Ishikawa (cell line): Measurements from ENCODE around the gene PSMD2.
A peak's percentile ranks its signal among the peaks of the same experiment; 100 is the strongest.

Source experiments
- CEBPB ChIP-seq: IDR thresholded peaks from 2 replicates; pipeline ENCODE4 v1.6.1; 2012
- CREB1 ChIP-seq: IDR thresholded peaks from 2 replicates; pipeline ENCODE4 v1.6.1; 2012; ENCODE audit warnings: low read depth
- EGR1 ChIP-seq: IDR thresholded peaks from 2 replicates; pipeline ENCODE4 v1.6.1; 2012
- EP300 ChIP-seq: IDR thresholded peaks from 2 replicates; pipeline ENCODE4 v1.6.1; 2012; ENCODE audit warnings: borderline replicate concordance
- FOXM1 ChIP-seq: IDR thresholded peaks from 2 replicates; pipeline ENCODE4 v1.6.1; 2012; ENCODE audit warnings: low read depth, borderline replicate concordance
- NFIC ChIP-seq: IDR thresholded peaks from 2 replicates; pipeline ENCODE4 v1.6.1; 2012
- RAD21 ChIP-seq: IDR thresholded peaks from 2 replicates; pipeline ENCODE4 v1.6.1; 2012; ENCODE audit warnings: low read depth
- TAF1 ChIP-seq: IDR thresholded peaks from 2 replicates; pipeline ENCODE4 v1.6.1; 2012; ENCODE audit warnings: low read depth, mild to moderate bottlenecking
- TCF12 ChIP-seq: IDR thresholded peaks from 2 replicates; pipeline ENCODE4 v1.6.1; 2012; ENCODE audit warnings: low read depth
- TEAD4 ChIP-seq: IDR thresholded peaks from 2 replicates; pipeline ENCODE4 v1.6.1; 2012
- YY1 ChIP-seq: IDR thresholded peaks from 2 replicates; pipeline ENCODE4 v1.6.1; 2012; ENCODE audit warnings: low read depth
- ZBTB7A ChIP-seq: IDR thresholded peaks from 2 replicates; pipeline ENCODE4 v1.6.1; 2012; ENCODE audit warnings: low read depth
- TF ChIP-seq, protein P1 (sequence below): IDR thresholded peaks from 2 replicates; pipeline ENCODE4 v1.6.1; 2012
- TF ChIP-seq, protein P2 (sequence below): IDR thresholded peaks from 2 replicates; pipeline ENCODE4 v1.6.1; 2012
- TF ChIP-seq, protein P3 (sequence below): IDR thresholded peaks from 2 replicates; pipeline ENCODE4 v1.6.1; 2012; ENCODE audit warnings: low read depth, mild to moderate bottlenecking

PSMD2 gene

DNA sequence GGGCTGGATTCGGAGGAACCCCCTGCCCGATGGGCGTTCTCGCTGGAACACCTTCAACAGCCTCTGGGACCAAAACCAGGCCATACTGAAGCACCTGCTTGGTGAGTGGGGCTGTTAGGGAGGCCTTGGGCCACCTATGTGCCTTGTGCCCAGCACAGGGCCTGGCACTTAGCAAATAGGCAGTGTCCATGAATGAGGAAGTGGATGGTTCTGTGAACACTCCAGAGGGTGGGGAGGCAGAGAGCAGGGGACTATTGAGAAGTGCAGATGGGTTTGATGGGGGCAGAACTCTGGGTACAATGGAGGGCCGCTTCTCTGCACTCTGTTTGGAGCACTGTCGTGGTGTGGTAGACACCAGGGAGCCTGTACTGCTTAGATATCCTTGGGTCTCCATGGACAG, 21.7 kb upstream of the PSMD2 start:
- TF ChIP-seq, protein P1, sequence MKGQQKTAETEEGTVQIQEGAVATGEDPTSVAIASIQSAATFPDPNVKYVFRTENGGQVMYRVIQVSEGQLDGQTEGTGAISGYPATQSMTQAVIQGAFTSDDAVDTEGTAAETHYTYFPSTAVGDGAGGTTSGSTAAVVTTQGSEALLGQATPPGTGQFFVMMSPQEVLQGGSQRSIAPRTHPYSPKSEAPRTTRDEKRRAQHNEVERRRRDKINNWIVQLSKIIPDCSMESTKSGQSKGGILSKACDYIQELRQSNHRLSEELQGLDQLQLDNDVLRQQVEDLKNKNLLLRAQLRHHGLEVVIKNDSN = no peak
- TF ChIP-seq CREB1 = no peak
- no peak for TF ChIP-seq TCF12
- TF ChIP-seq NFIC = no peak
- TF ChIP-seq ZBTB7A = no peak
- no peak for TF ChIP-seq EP300
- no peak for TF ChIP-seq RAD21
- no peak for TF ChIP-seq TEAD4
- no peak for TF ChIP-seq EGR1

DNA sequence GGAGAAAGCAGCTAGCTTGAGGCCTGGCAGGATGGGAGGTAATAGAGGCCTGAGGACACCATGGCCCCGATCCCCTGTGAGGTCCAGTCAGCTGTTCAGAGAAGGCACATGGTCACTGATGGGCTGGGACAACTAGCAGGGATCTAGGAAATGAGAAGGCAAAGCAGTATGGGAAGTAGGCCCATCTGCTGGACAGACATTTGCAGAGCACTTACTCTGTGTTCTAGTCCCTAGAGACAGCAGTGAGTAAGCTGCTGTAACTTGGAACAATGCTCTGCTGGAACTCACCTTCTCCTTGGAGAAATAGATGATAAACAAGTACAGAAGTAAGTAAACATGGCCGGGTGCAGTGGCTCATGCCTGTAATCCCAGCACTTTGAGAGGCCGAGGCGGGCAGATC, 16.1 kb upstream of the PSMD2 start:
- TF ChIP-seq ZBTB7A (no peak), TEAD4 (no peak), TCF12 (no peak), EGR1 (no peak), FOXM1 (no peak), CEBPB (no peak), NFIC (no peak), EP300 (no peak), RAD21 (no peak), TAF1 (no peak), CREB1 (no peak), YY1 (no peak)
- TF ChIP-seq, protein P1 = no peak
- TF ChIP-seq, protein P2, sequence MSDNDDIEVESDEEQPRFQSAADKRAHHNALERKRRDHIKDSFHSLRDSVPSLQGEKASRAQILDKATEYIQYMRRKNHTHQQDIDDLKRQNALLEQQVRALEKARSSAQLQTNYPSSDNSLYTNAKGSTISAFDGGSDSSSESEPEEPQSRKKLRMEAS = no peak
- TF ChIP-seq, protein P3, sequence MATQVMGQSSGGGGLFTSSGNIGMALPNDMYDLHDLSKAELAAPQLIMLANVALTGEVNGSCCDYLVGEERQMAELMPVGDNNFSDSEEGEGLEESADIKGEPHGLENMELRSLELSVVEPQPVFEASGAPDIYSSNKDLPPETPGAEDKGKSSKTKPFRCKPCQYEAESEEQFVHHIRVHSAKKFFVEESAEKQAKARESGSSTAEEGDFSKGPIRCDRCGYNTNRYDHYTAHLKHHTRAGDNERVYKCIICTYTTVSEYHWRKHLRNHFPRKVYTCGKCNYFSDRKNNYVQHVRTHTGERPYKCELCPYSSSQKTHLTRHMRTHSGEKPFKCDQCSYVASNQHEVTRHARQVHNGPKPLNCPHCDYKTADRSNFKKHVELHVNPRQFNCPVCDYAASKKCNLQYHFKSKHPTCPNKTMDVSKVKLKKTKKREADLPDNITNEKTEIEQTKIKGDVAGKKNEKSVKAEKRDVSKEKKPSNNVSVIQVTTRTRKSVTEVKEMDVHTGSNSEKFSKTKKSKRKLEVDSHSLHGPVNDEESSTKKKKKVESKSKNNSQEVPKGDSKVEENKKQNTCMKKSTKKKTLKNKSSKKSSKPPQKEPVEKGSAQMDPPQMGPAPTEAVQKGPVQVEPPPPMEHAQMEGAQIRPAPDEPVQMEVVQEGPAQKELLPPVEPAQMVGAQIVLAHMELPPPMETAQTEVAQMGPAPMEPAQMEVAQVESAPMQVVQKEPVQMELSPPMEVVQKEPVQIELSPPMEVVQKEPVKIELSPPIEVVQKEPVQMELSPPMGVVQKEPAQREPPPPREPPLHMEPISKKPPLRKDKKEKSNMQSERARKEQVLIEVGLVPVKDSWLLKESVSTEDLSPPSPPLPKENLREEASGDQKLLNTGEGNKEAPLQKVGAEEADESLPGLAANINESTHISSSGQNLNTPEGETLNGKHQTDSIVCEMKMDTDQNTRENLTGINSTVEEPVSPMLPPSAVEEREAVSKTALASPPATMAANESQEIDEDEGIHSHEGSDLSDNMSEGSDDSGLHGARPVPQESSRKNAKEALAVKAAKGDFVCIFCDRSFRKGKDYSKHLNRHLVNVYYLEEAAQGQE = no peak

DNA sequence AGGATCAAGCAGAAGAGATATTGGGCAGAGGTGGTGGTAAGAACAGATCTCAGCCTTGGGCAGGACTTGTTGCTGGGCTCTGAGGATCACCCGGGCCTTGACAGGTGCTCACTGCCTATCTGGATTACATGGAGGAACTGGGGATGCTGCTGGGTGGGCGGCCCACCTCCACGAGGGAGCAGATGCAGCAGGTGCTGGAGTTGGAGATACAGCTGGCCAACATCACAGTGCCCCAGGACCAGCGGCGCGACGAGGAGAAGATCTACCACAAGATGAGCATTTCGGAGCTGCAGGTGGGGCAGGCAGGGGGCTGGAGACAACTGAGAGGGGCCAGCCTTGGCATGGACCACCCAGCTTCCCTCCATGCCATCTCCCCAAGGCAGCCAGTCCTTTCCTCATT, 15.4 kb upstream of the PSMD2 start:
- no peak for TF ChIP-seq NFIC
- no peak for TF ChIP-seq CREB1
- no peak for TF ChIP-seq TEAD4
- TF ChIP-seq FOXM1 = no peak
- TF ChIP-seq, protein P3 = no peak
- no peak for TF ChIP-seq EP300
- no peak for TF ChIP-seq YY1
- no peak for TF ChIP-seq TAF1
- TF ChIP-seq, protein P1 = no peak
- TF ChIP-seq TCF12 = no peak

DNA sequence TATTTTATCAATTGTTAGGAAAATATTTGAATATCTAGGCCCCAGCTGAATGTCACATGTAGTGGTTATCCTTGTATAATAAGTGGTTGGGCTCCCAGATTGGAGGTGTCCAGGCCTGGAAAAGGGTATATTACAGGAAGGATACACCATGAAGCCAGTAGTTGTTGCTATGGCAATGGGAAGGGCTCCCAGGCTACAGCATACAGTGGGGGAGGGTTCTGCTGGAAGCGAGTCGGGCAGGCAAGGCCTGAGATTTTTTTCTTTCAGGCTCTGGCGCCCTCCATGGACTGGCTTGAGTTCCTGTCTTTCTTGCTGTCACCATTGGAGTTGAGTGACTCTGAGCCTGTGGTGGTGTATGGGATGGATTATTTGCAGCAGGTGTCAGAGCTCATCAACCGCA, 14.3 kb upstream of the PSMD2 start:
- TF ChIP-seq, protein P3 = no peak
- TF ChIP-seq FOXM1 = no peak
- TF ChIP-seq, protein P2 = 0 out of 2 replicates have a peak, but pooled peaks have one; percentile 31
- no peak for TF ChIP-seq TCF12
- TF ChIP-seq CREB1 = no peak
- TF ChIP-seq, protein P1 = no peak
- no peak for TF ChIP-seq ZBTB7A
- peak; percentile 91 for TF ChIP-seq RAD21
- TF ChIP-seq CEBPB = no peak
- TF ChIP-seq YY1 = no peak
- no peak for TF ChIP-seq TAF1
- no peak for TF ChIP-seq EP300
